GM12892 (cell line): ENCODE measurements around the gene OAS2.

Experiments
- POLR2A ChIP-seq: IDR thresholded peaks from 2 replicates; pipeline ENCODE4 v1.6.1; 2011; ENCODE audit warnings: low read depth, low read length, control low read depth
- POLR2AphosphoS5 ChIP-seq: IDR thresholded peaks from 2 replicates; pipeline ENCODE4 v1.6.1; 2011; ENCODE audit warnings: low read depth, low read length, control low read depth
- TAF1 ChIP-seq: IDR thresholded peaks from 2 replicates; pipeline ENCODE4 v1.6.1; 2011; ENCODE audit warnings: low read depth, mild to moderate bottlenecking, control low read depth, low read length, borderline replicate concordance

GRCh38 chr12:113052326-113052725 is 74.0 kb downstream of the OAS2 start:
- TF ChIP-seq POLR2AphosphoS5 = no peak
- no peak for TF ChIP-seq TAF1
- no peak for TF ChIP-seq POLR2A
